Liver (tissue), 9 donors: Measurements from ENCODE around the gene NTNG1. TPM values are rescaled to one million over a fixed set of nuclear protein-coding genes. Genes with fewer than 3 reads are reported as not detected.

Source experiments
- DNase-seq: peaks from one replicate; pipeline ENCODE4 v3.0.0-alpha.2; 2017; ENCODE audit warnings: low spot score
- H3K27ac ChIP-seq, 2 donors: one replicate each; pipeline ENCODE4 v1.7.0; 2013; ENCODE audit warnings: inconsistent platforms in 2 of 2, low read length in 2 of 2, control low read depth in 1 of 2, low read depth in 1 of 2, mild to moderate bottlenecking in 1 of 2
- H3K27me3 ChIP-seq, 4 donors: one replicate each; pipeline versions ENCODE4 v1.6.1 to v1.7.0; 2013; ENCODE audit warnings: low read length in 3 of 4, inconsistent platforms in 1 of 4, mild to moderate bottlenecking in 1 of 4, moderate library complexity in 1 of 4; ENCODE audit not compliant: control insufficient read depth in 4 of 4, insufficient read depth in 4 of 4
- H3K36me3 ChIP-seq, 4 donors: one replicate each; pipeline versions ENCODE4 v1.6.1 to v1.7.0; 2013; ENCODE audit warnings: low read length in 3 of 4, mild to moderate bottlenecking in 3 of 4, low read depth in 1 of 4, moderate library complexity in 1 of 4; ENCODE audit not compliant: control insufficient read depth in 4 of 4, insufficient read depth in 3 of 4
- H3K4me1 ChIP-seq, 4 donors: one replicate each; pipeline versions ENCODE4 v1.6.1 to v1.7.0; 2013; ENCODE audit warnings: low read length in 3 of 4, mild to moderate bottlenecking in 3 of 4, moderate library complexity in 1 of 4; ENCODE audit not compliant: control insufficient read depth in 4 of 4, insufficient read depth in 4 of 4
- H3K4me3 ChIP-seq, 3 donors: one replicate each; pipeline versions ENCODE4 v1.6.1 to v1.7.0; 2013; ENCODE audit warnings: low read length in 3 of 3, control low read depth in 1 of 3, low read depth in 1 of 3, mild to moderate bottlenecking in 1 of 3
- H3K9ac ChIP-seq, 2 donors: one replicate each; pipeline ENCODE4 v1.7.0; 2013; ENCODE audit warnings: low read length in 2 of 2, mild to moderate bottlenecking in 2 of 2, moderate library complexity in 2 of 2, control low read depth in 1 of 2, low read depth in 1 of 2
- H3K9me3 ChIP-seq, 4 donors: one replicate each; pipeline versions ENCODE4 v1.6.1 to v1.7.0; 2013; ENCODE audit warnings: low read length in 3 of 4; ENCODE audit not compliant: control insufficient read depth in 4 of 4
- ATF3 ChIP-seq: IDR thresholded peaks from 2 replicates; pipeline ENCODE4 v1.6.1; 2016; ENCODE audit warnings: antibody characterized with exemption
- EGR1 ChIP-seq, 2 donors: IDR thresholded peaks; 2 replicates each; pipeline ENCODE4 v1.6.1; 2016 to 2018; ENCODE audit warnings: antibody characterized with exemption in 2 of 2, low read depth in 2 of 2
- FOXA1 ChIP-seq: IDR thresholded peaks from 2 replicates; pipeline ENCODE4 v1.6.1; 2016; ENCODE audit warnings: antibody characterized with exemption
- FOXA2 ChIP-seq: IDR thresholded peaks from 2 replicates; pipeline ENCODE4 v1.6.1; 2016; ENCODE audit warnings: antibody characterized with exemption
- GABPA ChIP-seq, 2 donors: IDR thresholded peaks in 1 of 2; conservative IDR thresholded peaks in 1 of 2; 2 replicates each; pipeline ENCODE4 v1.6.1; 2016; ENCODE audit warnings: antibody characterized with exemption in 2 of 2, mild to moderate bottlenecking in 1 of 2, moderate library complexity in 1 of 2
- HNF4A ChIP-seq, 2 donors: conservative IDR thresholded peaks; 2 replicates each; pipeline ENCODE4 v1.6.1; 2016; ENCODE audit warnings: antibody characterized with exemption in 2 of 2, mild to moderate bottlenecking in 2 of 2
- HNF4G ChIP-seq: IDR thresholded peaks from 2 replicates; pipeline ENCODE4 v1.6.1; 2016; ENCODE audit warnings: antibody characterized with exemption
- JUND ChIP-seq, 2 donors: IDR thresholded peaks; 2 replicates each; pipeline ENCODE4 v1.6.1; 2016; ENCODE audit warnings: antibody characterized with exemption in 2 of 2
- MAX ChIP-seq: IDR thresholded peaks from 2 replicates; pipeline ENCODE4 v1.6.1; 2016; ENCODE audit warnings: antibody characterized with exemption
- NR2F2 ChIP-seq: IDR thresholded peaks from 2 replicates; pipeline ENCODE4 v1.6.1; 2016; ENCODE audit warnings: antibody characterized with exemption
- REST ChIP-seq: IDR thresholded peaks from 2 replicates; pipeline ENCODE4 v1.6.1; 2016; ENCODE audit warnings: antibody characterized with exemption, mild to moderate bottlenecking
- RXRA ChIP-seq, 2 donors: IDR thresholded peaks; 2 replicates each; pipeline ENCODE4 v1.6.1; 2017 to 2018; ENCODE audit warnings: antibody characterized with exemption in 2 of 2, mild to moderate bottlenecking in 1 of 2
- SP1 ChIP-seq: IDR thresholded peaks from 2 replicates; pipeline ENCODE4 v1.6.1; 2018; ENCODE audit warnings: antibody characterized with exemption, mild to moderate bottlenecking
- TAF1 ChIP-seq: conservative IDR thresholded peaks from 2 replicates; pipeline ENCODE4 v1.6.1; 2016; ENCODE audit warnings: antibody characterized with exemption, mild to moderate bottlenecking
- YY1 ChIP-seq: IDR thresholded peaks from 2 replicates; pipeline ENCODE4 v1.6.1; 2016; ENCODE audit warnings: antibody characterized with exemption, mild to moderate bottlenecking
- WGBS: extraction: QIAGEN DNeasy Blood & Tissue Kit; methylation state at CpG from one replicate; pipeline ENCODE4 v1.1.7; 2013; 5-methylcytosine and 5-hydroxymethylcytosine counted together
- polyA plus RNA-seq, 2 donors: library from polyadenylated mRNA; stranded (reverse) in 1 of 2; unstranded in 1 of 2; fragments of 200-250 nt in 1 of 2; fragments of >200 nt in 1 of 2; fragmentation: Nextera tagmentation in 1 of 2; extraction: Ambion mirVana in 1 of 2; gene quantifications; one replicate each; pipeline versions ENCODE4 v1.2.1 to v1.2.3, GENCODE V29; 2013 to 2015
- total RNA-seq, 2 donors: library from RNA; depleted of rRNA; stranded (reverse); fragments of >200 nt; gene quantifications; one replicate each; pipeline ENCODE4 v1.2.3, GENCODE V29; 2014
- TF ChIP-seq, protein P1 (sequence below): fragments of 150-350 bp; IDR thresholded peaks from 2 replicates; pipeline ENCODE4 v1.5.1; 2017; ENCODE audit warnings: improper control_type of control experiment, low read depth, low read length; ENCODE audit not compliant: missing input control
- donor health status: healthy.
- donor health status: healthy.
- donor health status: healthy.
- donor health status: healthy.
- donor health status: healthy.

The NTNG1 gene
- total and polyA plus RNA-seq, 4 donors: under 0.01 TPM; not detected in 2

DNA sequence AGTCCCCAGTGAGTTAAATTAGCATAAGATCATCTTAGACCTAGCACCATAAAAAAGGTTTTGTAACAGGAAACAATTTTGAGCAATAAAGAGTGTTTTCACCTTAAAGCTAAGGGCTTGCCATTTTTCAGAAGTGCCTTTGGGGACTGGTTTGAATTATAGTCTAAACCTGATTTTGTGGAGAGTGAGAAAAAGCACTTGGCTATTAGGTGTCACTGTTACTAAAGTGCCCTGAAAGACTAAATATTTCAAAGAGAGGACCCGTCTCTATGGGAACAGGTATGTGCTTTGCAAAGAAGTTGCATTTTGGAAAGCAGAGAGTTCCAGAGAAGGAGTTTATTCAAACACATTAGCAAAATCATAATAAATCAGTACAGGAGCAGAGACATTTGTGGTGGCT lies 9.1 kb downstream of the NTNG1 start:
- H3K9me3 ChIP-seq: peaks cover 0 to 1% (median 0%) of the 10 kb centered on the region in 4 donors
- no peak overlapping the region for H3K27ac ChIP-seq
- no peaks in the 10 kb centered on the region for H3K36me3 ChIP-seq
- DNase-seq: no peak
- WGBS: 78% methylated on average over 1 of the region's 1 CpG
- no peak overlapping the region for H3K4me3 ChIP-seq
- H3K27me3 ChIP-seq: peaks cover 0 to 26% (median 10%) of the 10 kb centered on the region in 4 donors
- TF ChIP-seq REST: no peak
- TF ChIP-seq SP1: no peak
- no peak for TF ChIP-seq EGR1 (IDR thresholded peaks at IDR 0.05; ENCODE audit: low read depth in 2 of 2)
- no peak for TF ChIP-seq HNF4A (conservative IDR thresholded peaks at IDR 0.05)
- TF ChIP-seq GABPA (IDR thresholded peaks at IDR 0.05 in 1 of 2, conservative IDR thresholded peaks at IDR 0.05 in 1 of 2): no peak
- TF ChIP-seq FOXA1: no peak
- no peak for TF ChIP-seq TAF1
- TF ChIP-seq YY1: no peak
- TF ChIP-seq, protein P1, sequence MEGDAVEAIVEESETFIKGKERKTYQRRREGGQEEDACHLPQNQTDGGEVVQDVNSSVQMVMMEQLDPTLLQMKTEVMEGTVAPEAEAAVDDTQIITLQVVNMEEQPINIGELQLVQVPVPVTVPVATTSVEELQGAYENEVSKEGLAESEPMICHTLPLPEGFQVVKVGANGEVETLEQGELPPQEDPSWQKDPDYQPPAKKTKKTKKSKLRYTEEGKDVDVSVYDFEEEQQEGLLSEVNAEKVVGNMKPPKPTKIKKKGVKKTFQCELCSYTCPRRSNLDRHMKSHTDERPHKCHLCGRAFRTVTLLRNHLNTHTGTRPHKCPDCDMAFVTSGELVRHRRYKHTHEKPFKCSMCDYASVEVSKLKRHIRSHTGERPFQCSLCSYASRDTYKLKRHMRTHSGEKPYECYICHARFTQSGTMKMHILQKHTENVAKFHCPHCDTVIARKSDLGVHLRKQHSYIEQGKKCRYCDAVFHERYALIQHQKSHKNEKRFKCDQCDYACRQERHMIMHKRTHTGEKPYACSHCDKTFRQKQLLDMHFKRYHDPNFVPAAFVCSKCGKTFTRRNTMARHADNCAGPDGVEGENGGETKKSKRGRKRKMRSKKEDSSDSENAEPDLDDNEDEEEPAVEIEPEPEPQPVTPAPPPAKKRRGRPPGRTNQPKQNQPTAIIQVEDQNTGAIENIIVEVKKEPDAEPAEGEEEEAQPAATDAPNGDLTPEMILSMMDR: no peak
- no peak for TF ChIP-seq RXRA (IDR thresholded peaks at IDR 0.05)
- no peak for TF ChIP-seq NR2F2
- no peak for TF ChIP-seq ATF3
- TF ChIP-seq MAX: no peak
- no peak for TF ChIP-seq FOXA2
- no peak for TF ChIP-seq HNF4G
- H3K4me1 ChIP-seq: no peaks in the 10 kb centered on the region
- no peak overlapping the region for H3K9ac ChIP-seq

GRCh38 chr1:107151295-107151694 lies 10.5 kb downstream of the NTNG1 start:
- DNase-seq: no peak
- Histone ChIP-seq H3K27ac (no peak overlapping the region), H3K4me1 (no peaks in the 10 kb centered on the region), H3K27me3 (peaks cover 0 to 16% (median 8%) of the 10 kb centered on the region in 4 donors), H3K4me3 (no peak overlapping the region), H3K9ac (no peak overlapping the region), H3K9me3 (peaks cover 0 to 1% (median 0%) of the 10 kb centered on the region in 4 donors), H3K36me3 (no peaks in the 10 kb centered on the region)
- TF ChIP-seq JUND (IDR thresholded peaks at IDR 0.05) (no peak), MAX (no peak), HNF4G (no peak), GABPA (IDR thresholded peaks at IDR 0.05 in 1 of 2, conservative IDR thresholded peaks at IDR 0.05 in 1 of 2) (no peak), FOXA2 (no peak)
- 77% methylated on average over 3 of the region's 3 CpGs for WGBS
